Myocyte (in vitro differentiated cells): ENCODE data around the gene CDK15. TPM values are rescaled to one million over a fixed set of nuclear protein-coding genes. Genes with fewer than 3 reads are reported as not detected.
"Not testable (repeated sequence)": the region's sequence is repeated elsewhere in the genome, so short reads cannot be mapped to it uniquely, and the experiment has no call there.

Experiments
- DNase-seq: peaks from one replicate; pipeline ENCODE4 v3.0.0-alpha.2; 2012; ENCODE audit warnings: low read depth
- polyA plus RNA-seq: library from polyadenylated mRNA; unstranded; fragments of >200 nt; gene quantifications from one replicate; pipeline ENCODE4 v1.2.1, GENCODE V29; 2012; ENCODE audit warnings: missing spikeins
- total RNA-seq: library from RNA; depleted of rRNA; stranded (reverse); fragments of >200 nt; gene quantifications from 2 replicates; pipeline ENCODE4 v1.2.3, GENCODE V29; 2014

The CDK15 gene
- total RNA-seq: 5.9 and 6.7 TPM in 2 replicates
- polyA plus RNA-seq: 3.0 TPM

- DNase-seq: peak; percentile 76
Measured at GRCh38 chr2:201806442-201807170, at the start of gene CDK15. Gene CDK15 (plus strand): TSS chr2:201806537. CDS start chr2:201806665, 128 bp downstream.

GRCh38 chr2:201758234-201758633 is 48.1 kb upstream of the CDK15 start:
- DNase-seq: no peak

- DNase-seq: no peak
Measured at GRCh38 chr2:201758873-201759272, 47.5 kb upstream of the CDK15 start.

- DNase-seq: no peak
Measured at GRCh38 chr2:201759567-201759966, 46.8 kb upstream of the CDK15 start.

- no peak for DNase-seq
Measured at GRCh38 chr2:201761101-201761500, 45.2 kb upstream of the CDK15 start.

GRCh38 chr2:201764469-201764868 is 41.9 kb upstream of the CDK15 start:
- not testable (repeated sequence) for DNase-seq

GRCh38 chr2:201765799-201766198 is 40.5 kb upstream of the CDK15 start:
- DNase-seq: no peak

- no peak for DNase-seq
Measured at GRCh38 chr2:201768918-201769317, 37.4 kb upstream of the CDK15 start.

GRCh38 chr2:201769666-201770373 is 36.5 kb upstream of the CDK15 start:
- DNase-seq: no peak

GRCh38 chr2:201773990-201774389 is 32.3 kb upstream of the CDK15 start:
- no peak for DNase-seq

GRCh38 chr2:201774546-201774945 is 31.8 kb upstream of the CDK15 start:
- no peak for DNase-seq

- no peak for DNase-seq
Measured at GRCh38 chr2:201775326-201775725, 31.0 kb upstream of the CDK15 start.

GRCh38 chr2:201777043-201777442 is 29.3 kb upstream of the CDK15 start:
- DNase-seq: no peak

GRCh38 chr2:201777869-201778268 is 28.5 kb upstream of the CDK15 start:
- DNase-seq: no peak

GRCh38 chr2:201779901-201780673 is 26.2 kb upstream of the CDK15 start:
- DNase-seq: peak; percentile 41

GRCh38 chr2:201780674-201781493 is 25.5 kb upstream of the CDK15 start, which contains the start of gene ALS2:
Gene ALS2 (minus strand): TSS chr2:201780933. CDS start chr2:201768885, 12,048 bp downstream.
- DNase-seq: peak; percentile 99

- no peak for DNase-seq
Measured at GRCh38 chr2:201781557-201782051, 24.7 kb upstream of the CDK15 start.

- no peak for DNase-seq
Measured at GRCh38 chr2:201784563-201784962, 21.8 kb upstream of the CDK15 start.

GRCh38 chr2:201785135-201785534 is 21.2 kb upstream of the CDK15 start:
- no peak for DNase-seq

GRCh38 chr2:201786471-201786870 is 19.9 kb upstream of the CDK15 start:
- no peak for DNase-seq

- no peak for DNase-seq
Measured at GRCh38 chr2:201788371-201788770, 18.0 kb upstream of the CDK15 start.
